Measurements from ENCODE around the gene ARID4B.

GRCh38 chr1:235139315-235139714, 188.7 kb downstream of the ARID4B start:
- TF ChIP-seq CTCF (optimal IDR thresholded peaks at IDR 0.05 in 1 of 3, IDR thresholded peaks at IDR 0.05 in 1 of 3, conservative IDR thresholded peaks at IDR 0.05 in 1 of 3; ENCODE audit: extremely low read depth in 1 of 3, insufficient read depth in 2 of 3, low read length in 3 of 3) (no peak), EZH2 (IDR thresholded peaks at IDR 0.05; ENCODE audit: low read length) (no peak)

Data from keratinocyte (primary cell).